Smooth muscle cell (in vitro differentiated cells): ENCODE data around the gene CRTC1. TPM values are rescaled to one million over a fixed set of nuclear protein-coding genes. Genes with fewer than 3 reads are reported as not detected.
"Not testable (repeated sequence)": the region's sequence is repeated elsewhere in the genome, so short reads cannot be mapped to it uniquely, and the experiment has no call there.

Experiments
- DNase-seq: peaks from one replicate; lab custom pipeline; 2025; ENCODE audit not compliant: unreplicated experiment; lab: John Stamatoyannopoulos, UW
- H2AFZ ChIP-seq: fragments of 200-600 bp; sonication (generic); 2 replicates; pipeline ENCODE4 v1.6.0; 2016; ENCODE audit warnings: antibody characterized with exemption, low read depth, mild to moderate bottlenecking
- H3F3A ChIP-seq: fragments of 200-600 bp; sonication (generic); 2 replicates; pipeline ENCODE4 v1.6.0; 2017; ENCODE audit warnings: antibody characterized with exemption, low read depth
- H3K27ac ChIP-seq: fragments of 200-600 bp; sonication (generic); 2 replicates; pipeline ENCODE4 v1.5.1; 2016; ENCODE audit warnings: low read depth, mild to moderate bottlenecking
- H3K27me3 ChIP-seq: fragments of 200-600 bp; sonication (generic); 2 replicates; pipeline ENCODE4 v1.6.1; 2016; ENCODE audit warnings: low read depth, mild to moderate bottlenecking
- H3K36me3 ChIP-seq: fragments of 200-600 bp; sonication (generic); 2 replicates; pipeline ENCODE4 v1.5.1; 2016; ENCODE audit warnings: low read depth
- H3K4me1 ChIP-seq: fragments of 200-600 bp; sonication (generic); 2 replicates; pipeline ENCODE4 v1.5.1; 2016; ENCODE audit warnings: low read depth
- H3K4me2 ChIP-seq: fragments of 200-600 bp; sonication (generic); 2 replicates; pipeline ENCODE4 v1.6.0; 2016; ENCODE audit warnings: mild to moderate bottlenecking
- H3K4me3 ChIP-seq: fragments of 200-600 bp; sonication (generic); 2 replicates; pipeline ENCODE4 v1.5.1; 2016; ENCODE audit warnings: mild to moderate bottlenecking
- H3K79me2 ChIP-seq: fragments of 200-600 bp; sonication (generic); 2 replicates; pipeline ENCODE4 v1.6.0; 2016; ENCODE audit warnings: low read depth, mild to moderate bottlenecking
- H3K9ac ChIP-seq: fragments of 200-600 bp; sonication (generic); 2 replicates; pipeline ENCODE4 v1.6.0; 2016; ENCODE audit warnings: low read depth
- H3K9me3 ChIP-seq: fragments of 200-600 bp; sonication (generic); replicated peaks from 2 replicates; pipeline ENCODE4 v1.5.1; 2016; ENCODE audit warnings: low read depth
- H4K20me1 ChIP-seq: fragments of 200-600 bp; sonication (generic); 2 replicates; pipeline ENCODE4 v1.6.0; 2016; ENCODE audit warnings: low read depth
- CTCF ChIP-seq: fragments of 200-600 bp; sonication (generic); IDR thresholded peaks from 2 replicates; pipeline ENCODE4 v1.5.1; 2017; ENCODE audit warnings: borderline replicate concordance, mild to moderate bottlenecking, antibody characterized with exemption; ENCODE audit not compliant: insufficient read depth, poor library complexity, severe bottlenecking
- WGBS: methylation state at CpG from one replicate; pipeline ENCODE4 v1.1.7; 2016; ENCODE audit warnings: low lambda C conversion rate; 5-methylcytosine and 5-hydroxymethylcytosine counted together
- polyA plus RNA-seq: library from polyadenylated mRNA; unstranded; fragments of >200 nt; fragmentation: Nextera tagmentation; extraction: Ambion mirVana; gene quantifications from 2 replicates; pipeline ENCODE4 v1.2.1, GENCODE V29; 2016
- total RNA-seq: library from RNA; depleted of rRNA; stranded (reverse); fragments of >200 nt; gene quantifications from 2 replicates; pipeline ENCODE4 v1.2.3, GENCODE V29; 2014

CRTC1 gene
- total and polyA plus RNA-seq, 2 experiments from 2014 or later: 1.6 to 3.1 TPM

- Histone ChIP-seq H3F3A (peaks cover 18% of the 10 kb centered on the region), H2AFZ (no peak overlapping the region), H3K79me2 (no peaks in the 10 kb centered on the region), H3K4me3 (no peak overlapping the region), H3K4me2 (no peak overlapping the region), H3K4me1 (peaks cover 12% of the 10 kb centered on the region), H4K20me1 (no peaks in the 10 kb centered on the region), H3K9ac (no peak overlapping the region), H3K27ac (no peak overlapping the region), H3K9me3 (no peaks in the 10 kb centered on the region), H3K27me3 (no peaks in the 10 kb centered on the region), H3K36me3 (no peaks in the 10 kb centered on the region)
- no peak for DNase-seq
- WGBS: 72% methylated on average over 5 of the region's 5 CpGs
- peak; percentile 45 for TF ChIP-seq CTCF
Observed at GRCh38 chr19:18675779-18676178, 7.7 kb upstream of the CRTC1 start.

- H3K4me2 ChIP-seq: peak overlapping the region; percentile 6
- no peak overlapping the region for H3K9ac ChIP-seq
- peaks cover 12% of the 10 kb centered on the region for H3K4me1 ChIP-seq
- no peaks in the 10 kb centered on the region for H3K36me3 ChIP-seq
- no peaks in the 10 kb centered on the region for H3K27me3 ChIP-seq
- H3K4me3 ChIP-seq: no peak overlapping the region
- H3K9me3 ChIP-seq: no peaks in the 10 kb centered on the region
- H3K27ac ChIP-seq: no peak overlapping the region
- no peak overlapping the region for H2AFZ ChIP-seq
- H3F3A ChIP-seq: peaks cover 18% of the 10 kb centered on the region
- 92% methylated on average over 7 of the region's 7 CpGs for WGBS
- no peaks in the 10 kb centered on the region for H4K20me1 ChIP-seq
- no peak for TF ChIP-seq CTCF
- DNase-seq: no peak
- no peaks in the 10 kb centered on the region for H3K79me2 ChIP-seq
Observed at GRCh38 chr19:18676692-18677091, 6.8 kb upstream of the CRTC1 start.

DNA sequence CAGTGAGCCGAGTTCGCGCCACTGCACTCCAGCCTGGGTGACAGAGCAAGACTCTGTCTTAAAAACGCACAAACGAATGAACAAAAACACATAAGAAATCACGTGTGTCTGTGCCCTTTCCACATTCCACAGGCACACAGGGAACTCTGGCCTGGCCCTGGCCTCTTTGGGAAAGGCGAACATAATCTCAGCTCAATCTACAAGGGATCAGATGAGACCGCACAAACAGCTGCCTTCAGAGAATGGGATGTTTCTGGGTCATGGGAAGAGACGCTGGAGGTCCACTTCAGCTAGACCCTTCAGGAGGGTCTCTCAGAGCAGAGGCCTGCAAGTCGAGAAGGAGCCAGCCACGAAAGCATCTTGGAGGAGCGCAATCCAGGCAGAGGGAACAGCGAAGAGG is 6.3 kb upstream of the CRTC1 start:
- peak overlapping the region; percentile 6 for H3K4me2 ChIP-seq
- H3K27ac ChIP-seq: peak overlapping the region; percentile 65
- no peak for TF ChIP-seq CTCF
- peaks cover 12% of the 10 kb centered on the region for H3K4me1 ChIP-seq
- H3K36me3 ChIP-seq: no peaks in the 10 kb centered on the region
- no peaks in the 10 kb centered on the region for H3K79me2 ChIP-seq
- H3K4me3 ChIP-seq: no peak overlapping the region
- no peaks in the 10 kb centered on the region for H4K20me1 ChIP-seq
- H3K27me3 ChIP-seq: no peaks in the 10 kb centered on the region
- DNase-seq: no peak
- H3K9ac ChIP-seq: no peak overlapping the region
- no peaks in the 10 kb centered on the region for H3K9me3 ChIP-seq
- whole genome bisulfite sequencing: 56% methylated on average over 13 of the region's 13 CpGs
- H3F3A ChIP-seq: peaks cover 18% of the 10 kb centered on the region
- H2AFZ ChIP-seq: no peak overlapping the region

DNA sequence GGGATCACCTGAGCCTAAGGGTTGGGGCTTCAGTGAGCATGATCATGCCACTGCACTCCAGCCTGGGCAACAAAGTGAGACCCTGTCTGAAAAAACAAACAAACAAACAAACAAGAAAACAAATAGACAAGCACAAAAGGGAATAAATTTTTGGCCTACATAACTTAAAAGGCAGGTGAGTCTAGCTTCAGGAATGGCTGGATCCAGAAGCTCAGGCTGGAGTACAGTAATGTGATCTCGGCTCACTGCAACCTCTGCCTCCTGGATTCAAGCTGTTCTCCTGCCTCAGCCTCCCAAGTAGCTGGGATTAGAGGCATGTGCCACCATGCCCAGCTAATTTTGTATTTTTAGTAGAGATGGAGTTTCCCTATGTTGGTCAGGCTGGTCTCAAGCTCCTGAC is 3.3 kb upstream of the CRTC1 start:
- H3K9ac ChIP-seq, H3K27me3 ChIP-seq, H3K4me2 ChIP-seq, DNase-seq, H2AFZ ChIP-seq, H3K79me2 ChIP-seq, H3K36me3 ChIP-seq, H3K4me3 ChIP-seq, H3K9me3 ChIP-seq, H3K27ac ChIP-seq: not testable (repeated sequence)
- Histone ChIP-seq H4K20me1 (peaks cover 12% of the 10 kb centered on the region), H3K4me1 (peaks cover 17% of the 10 kb centered on the region), H3F3A (peaks cover 18% of the 10 kb centered on the region)
- 100% methylated on average over 1 of the region's 1 CpG for WGBS
